Activated naive CD4-positive, alpha-beta T cell treated with anti-CD3 and anti-CD28 coated beads, Interleukin-2, amount 10 ng/mL, durations not matched to agents 7 days and 5 days (primary cell): Measurements from ENCODE around the gene PIK3R2.

Source experiments
- CTCF ChIA-PET: fragments of 350-600 bp; sonication (Branson Sonifier 250); formaldehyde crosslinking; loops from one replicate; lab custom pipeline; 2021; ENCODE audit warnings: antibody characterized with exemption; lab: Charles Lee
- DNase-seq: peaks from one replicate; pipeline ENCODE4 v3.0.0-alpha.2; 2020
- H3K27ac Mint-ChIP-seq: one replicate; pipeline ENCODE4 v1.8.0; 2021; ENCODE audit warnings: mild to moderate bottlenecking, moderate library complexity, mixed read lengths
- H3K27me3 Mint-ChIP-seq: one replicate; pipeline ENCODE4 v1.8.0; 2021; ENCODE audit warnings: mild to moderate bottlenecking, mixed read lengths
- H3K36me3 Mint-ChIP-seq: one replicate; pipeline ENCODE4 v1.8.0; 2021; ENCODE audit warnings: mixed read lengths
- H3K4me1 Mint-ChIP-seq: one replicate; pipeline ENCODE4 v1.8.0; 2021; ENCODE audit warnings: mixed read lengths
- H3K4me3 Mint-ChIP-seq: one replicate; pipeline ENCODE4 v1.8.0; 2021; ENCODE audit warnings: mild to moderate bottlenecking, moderate library complexity, mixed read lengths
- H3K9me3 Mint-ChIP-seq: one replicate; pipeline ENCODE4 v1.8.0; 2021; ENCODE audit warnings: mixed read lengths

PIK3R2 gene

DNA sequence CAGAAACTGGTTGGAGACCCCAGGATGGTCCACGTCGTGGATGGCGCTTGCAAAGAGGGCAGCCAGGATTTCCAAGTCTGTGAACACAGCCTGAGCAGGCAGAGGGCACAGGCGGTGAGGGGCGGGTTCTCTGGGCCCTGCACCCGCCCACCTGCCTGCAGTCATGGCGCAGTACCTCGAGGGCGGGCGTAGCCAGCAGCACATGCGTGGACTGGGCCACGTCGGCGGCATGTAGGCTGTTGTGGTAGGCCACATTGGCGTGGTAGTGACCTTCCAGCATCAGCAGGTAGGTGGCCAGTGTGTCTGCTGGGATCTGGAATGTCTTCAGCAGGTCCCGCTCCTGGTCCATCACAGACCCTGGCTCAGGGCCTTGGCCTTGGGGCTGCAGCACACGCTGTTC, 65.2 kb downstream of the PIK3R2 start:
- Mint-ChIP-seq H3K4me3 (no peak overlapping the region), H3K9me3 (no peaks in the 10 kb centered on the region), H3K4me1 (peaks cover 2% of the 10 kb centered on the region), H3K36me3 (no peaks in the 10 kb centered on the region), H3K27ac (no peak overlapping the region), H3K27me3 (peaks cover 69% of the 10 kb centered on the region)
- no peak for DNase-seq
- CTCF ChIA-PET: interaction anchor here (2.1 kb wide), 1 partner anchor 34 kb away, joined by 6 read pairs; no protein-coding TSS in a partner anchor

DNA sequence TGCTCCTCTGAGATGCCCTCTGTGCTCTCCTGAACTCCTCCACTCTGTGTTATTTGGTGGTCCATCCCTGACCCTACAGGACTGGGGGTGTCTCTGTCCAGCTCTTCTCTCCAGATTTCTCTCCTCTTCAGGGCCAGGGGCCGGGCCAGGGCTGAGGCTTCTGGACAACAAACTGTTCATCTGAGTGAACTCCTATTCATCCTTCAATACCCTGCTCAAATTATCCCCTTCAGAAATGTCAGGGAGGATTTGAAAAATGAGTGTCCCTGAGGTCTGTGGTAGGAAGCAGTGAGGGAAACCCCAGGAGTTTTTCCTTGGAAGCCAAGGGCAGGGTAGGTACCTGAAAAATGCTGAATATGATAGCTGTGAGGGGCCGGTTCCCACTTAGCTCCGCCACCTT, 65.6 kb downstream of the PIK3R2 start:
- H3K27me3 Mint-ChIP-seq: peaks cover 72% of the 10 kb centered on the region
- DNase-seq: no peak
- H3K4me1 Mint-ChIP-seq: peaks cover 2% of the 10 kb centered on the region
- CTCF ChIA-PET: interaction anchor here (1.7 to 2.1 kb wide), 2 partner anchors 13 to 34 kb away, joined by 4 to 6 read pairs; no protein-coding TSS in a partner anchor
- no peak overlapping the region for H3K27ac Mint-ChIP-seq
- H3K36me3 Mint-ChIP-seq: no peaks in the 10 kb centered on the region
- H3K9me3 Mint-ChIP-seq: no peaks in the 10 kb centered on the region
- no peak overlapping the region for H3K4me3 Mint-ChIP-seq
